ENCODE measurements around the gene P2RX1.

- TF ChIP-seq CTCF (IDR thresholded peaks at IDR 0.05; ENCODE audit: low read length) (no peak), EZH2phosphoT487 (IDR thresholded peaks at IDR 0.05; ENCODE audit: low read length) (no peak)
These were observed 9.4 kb downstream of the P2RX1 start for GRCh38 chr17:3906881-3907280.

Measured in MM.1S (cell line).